DOHH2 (cell line): ENCODE measurements around the gene PDE4D.

Experiments
- CTCF ChIP-seq: fragments of 200-600 bp; sonication (generic); IDR thresholded peaks from one replicate; pipeline ENCODE4 v1.5.1; 2014; ENCODE audit warnings: antibody characterized with exemption, mild to moderate bottlenecking, low read depth, low read length; ENCODE audit not compliant: poor library complexity, severe bottlenecking
- EZH2phosphoT487 ChIP-seq: fragments of 200-600 bp; sonication (generic); IDR thresholded peaks from 2 replicates; pipeline ENCODE4 v1.6.1; 2017; ENCODE audit warnings: borderline replicate concordance, mild to moderate bottlenecking, antibody characterized with exemption, low read length, moderate library complexity, mixed read lengths

DNA sequence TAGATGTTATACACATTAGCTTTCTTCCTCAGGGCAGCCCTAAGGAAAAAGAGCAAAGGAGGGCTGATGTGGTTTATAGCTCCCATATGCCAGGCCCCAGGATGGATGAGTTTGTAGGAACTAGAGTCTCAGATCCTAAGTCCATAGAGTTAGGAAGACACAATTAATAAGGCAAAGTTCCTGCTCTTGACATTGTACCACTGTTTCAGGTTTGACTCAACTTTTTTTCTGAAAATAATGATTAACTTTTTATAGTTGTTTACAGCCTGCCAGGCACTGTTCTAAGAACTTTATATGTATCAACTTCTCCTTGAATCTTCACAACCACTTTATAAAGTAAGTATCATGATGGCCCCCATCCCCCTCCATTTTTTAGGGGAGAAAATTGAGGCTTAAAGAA is 339.5 kb downstream of the PDE4D start:
- TF ChIP-seq CTCF (no peak), EZH2phosphoT487 (no peak)
